Smooth muscle cell (in vitro differentiated cells): ENCODE measurements around the gene TSPAN15. TPM values are rescaled to one million over a fixed set of nuclear protein-coding genes. Genes with fewer than 3 reads are reported as not detected.

Experiments
- DNase-seq: peaks from one replicate; lab custom pipeline; 2025; ENCODE audit not compliant: unreplicated experiment; lab: John Stamatoyannopoulos, UW
- H2AFZ ChIP-seq: fragments of 200-600 bp; sonication (generic); 2 replicates; pipeline ENCODE4 v1.6.0; 2016; ENCODE audit warnings: antibody characterized with exemption, low read depth, mild to moderate bottlenecking
- H3F3A ChIP-seq: fragments of 200-600 bp; sonication (generic); 2 replicates; pipeline ENCODE4 v1.6.0; 2017; ENCODE audit warnings: antibody characterized with exemption, low read depth
- H3K27ac ChIP-seq: fragments of 200-600 bp; sonication (generic); 2 replicates; pipeline ENCODE4 v1.5.1; 2016; ENCODE audit warnings: low read depth, mild to moderate bottlenecking
- H3K27me3 ChIP-seq: fragments of 200-600 bp; sonication (generic); 2 replicates; pipeline ENCODE4 v1.6.1; 2016; ENCODE audit warnings: low read depth, mild to moderate bottlenecking
- H3K36me3 ChIP-seq: fragments of 200-600 bp; sonication (generic); 2 replicates; pipeline ENCODE4 v1.5.1; 2016; ENCODE audit warnings: low read depth
- H3K4me1 ChIP-seq: fragments of 200-600 bp; sonication (generic); 2 replicates; pipeline ENCODE4 v1.5.1; 2016; ENCODE audit warnings: low read depth
- H3K4me2 ChIP-seq: fragments of 200-600 bp; sonication (generic); 2 replicates; pipeline ENCODE4 v1.6.0; 2016; ENCODE audit warnings: mild to moderate bottlenecking
- H3K4me3 ChIP-seq: fragments of 200-600 bp; sonication (generic); 2 replicates; pipeline ENCODE4 v1.5.1; 2016; ENCODE audit warnings: mild to moderate bottlenecking
- H3K79me2 ChIP-seq: fragments of 200-600 bp; sonication (generic); 2 replicates; pipeline ENCODE4 v1.6.0; 2016; ENCODE audit warnings: low read depth, mild to moderate bottlenecking
- H3K9ac ChIP-seq: fragments of 200-600 bp; sonication (generic); 2 replicates; pipeline ENCODE4 v1.6.0; 2016; ENCODE audit warnings: low read depth
- H3K9me3 ChIP-seq: fragments of 200-600 bp; sonication (generic); replicated peaks from 2 replicates; pipeline ENCODE4 v1.5.1; 2016; ENCODE audit warnings: low read depth
- H4K20me1 ChIP-seq: fragments of 200-600 bp; sonication (generic); 2 replicates; pipeline ENCODE4 v1.6.0; 2016; ENCODE audit warnings: low read depth
- WGBS: methylation state at CpG from one replicate; pipeline ENCODE4 v1.1.7; 2016; ENCODE audit warnings: low lambda C conversion rate; 5-methylcytosine and 5-hydroxymethylcytosine counted together
- polyA plus RNA-seq: library from polyadenylated mRNA; unstranded; fragments of >200 nt; fragmentation: Nextera tagmentation; extraction: Ambion mirVana; gene quantifications from 2 replicates; pipeline ENCODE4 v1.2.1, GENCODE V29; 2016
- total RNA-seq: library from RNA; depleted of rRNA; stranded (reverse); fragments of >200 nt; gene quantifications from 2 replicates; pipeline ENCODE4 v1.2.3, GENCODE V29; 2014
- TF ChIP-seq, protein P1 (sequence below): fragments of 200-600 bp; sonication (generic); IDR thresholded peaks from 2 replicates; pipeline ENCODE4 v1.5.1; 2017; ENCODE audit warnings: borderline replicate concordance, mild to moderate bottlenecking, antibody characterized with exemption; ENCODE audit not compliant: insufficient read depth, poor library complexity, severe bottlenecking

TSPAN15 gene
- total and polyA plus RNA-seq, 2 experiments from 2014 or later: 113 to 249 TPM

GRCh38 chr10:69465457-69466157 lies 14.3 kb downstream of the TSPAN15 start:
- no peak for DNase-seq
- H3K4me1 ChIP-seq: peaks cover 21% of the 10 kb centered on the region
- peaks cover 20% of the 10 kb centered on the region for H3F3A ChIP-seq
- WGBS: 93% methylated on average over 9 of the region's 9 CpGs
- H2AFZ ChIP-seq: no peak overlapping the region
- H3K9ac ChIP-seq: no peak overlapping the region
- H3K36me3 ChIP-seq: no peaks in the 10 kb centered on the region
- peaks cover 90% of the 10 kb centered on the region for H3K79me2 ChIP-seq
- H3K4me3 ChIP-seq: no peak overlapping the region
- H3K9me3 ChIP-seq: no peaks in the 10 kb centered on the region
- no peaks in the 10 kb centered on the region for H3K27me3 ChIP-seq
- TF ChIP-seq, protein P1, sequence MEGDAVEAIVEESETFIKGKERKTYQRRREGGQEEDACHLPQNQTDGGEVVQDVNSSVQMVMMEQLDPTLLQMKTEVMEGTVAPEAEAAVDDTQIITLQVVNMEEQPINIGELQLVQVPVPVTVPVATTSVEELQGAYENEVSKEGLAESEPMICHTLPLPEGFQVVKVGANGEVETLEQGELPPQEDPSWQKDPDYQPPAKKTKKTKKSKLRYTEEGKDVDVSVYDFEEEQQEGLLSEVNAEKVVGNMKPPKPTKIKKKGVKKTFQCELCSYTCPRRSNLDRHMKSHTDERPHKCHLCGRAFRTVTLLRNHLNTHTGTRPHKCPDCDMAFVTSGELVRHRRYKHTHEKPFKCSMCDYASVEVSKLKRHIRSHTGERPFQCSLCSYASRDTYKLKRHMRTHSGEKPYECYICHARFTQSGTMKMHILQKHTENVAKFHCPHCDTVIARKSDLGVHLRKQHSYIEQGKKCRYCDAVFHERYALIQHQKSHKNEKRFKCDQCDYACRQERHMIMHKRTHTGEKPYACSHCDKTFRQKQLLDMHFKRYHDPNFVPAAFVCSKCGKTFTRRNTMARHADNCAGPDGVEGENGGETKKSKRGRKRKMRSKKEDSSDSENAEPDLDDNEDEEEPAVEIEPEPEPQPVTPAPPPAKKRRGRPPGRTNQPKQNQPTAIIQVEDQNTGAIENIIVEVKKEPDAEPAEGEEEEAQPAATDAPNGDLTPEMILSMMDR: no peak
- H3K4me2 ChIP-seq: no peak overlapping the region
- H3K27ac ChIP-seq: peak overlapping the region; percentile 55
- H4K20me1 ChIP-seq: no peaks in the 10 kb centered on the region

DNA sequence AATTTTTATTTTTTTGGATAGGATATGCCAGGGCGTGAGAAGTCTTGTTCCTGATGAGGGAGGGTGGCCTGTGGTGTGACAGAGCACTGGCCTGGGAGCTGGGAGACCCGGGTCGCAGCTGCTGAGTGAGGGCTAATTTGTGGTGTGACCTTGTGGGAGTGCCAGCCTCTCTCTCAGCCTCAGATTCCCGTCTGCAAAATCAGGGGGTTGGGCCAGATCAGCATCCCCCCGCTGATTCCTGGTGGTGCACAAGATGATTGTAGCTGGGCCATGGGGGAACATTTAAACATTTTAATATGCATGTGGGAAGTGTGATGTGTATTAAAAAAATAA lies 14.9 kb downstream of the TSPAN15 start:
- no peak overlapping the region for H3K4me2 ChIP-seq

DNA sequence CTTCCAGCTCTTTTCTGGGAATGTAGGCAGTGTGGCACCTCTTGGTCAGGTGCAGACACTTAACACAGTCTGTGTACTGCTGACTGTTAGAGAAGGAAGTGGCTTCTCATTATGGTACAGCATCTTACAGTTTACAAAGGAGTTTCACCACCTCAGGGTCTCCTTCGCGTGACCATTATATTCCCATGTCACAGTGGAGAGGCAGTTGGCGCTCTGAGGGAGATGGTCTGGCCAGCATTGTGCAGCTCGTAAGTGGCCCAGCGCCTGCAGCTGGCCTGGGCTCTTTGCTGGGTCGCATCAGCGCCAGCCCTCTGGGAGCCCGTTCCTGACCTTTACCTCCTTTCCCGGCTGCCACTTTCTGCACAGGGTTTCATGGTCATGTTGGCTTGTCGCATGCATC lies 15.4 kb downstream of the TSPAN15 start:
- Histone ChIP-seq H3K27me3 (no peaks in the 10 kb centered on the region), H3K4me1 (peaks cover 23% of the 10 kb centered on the region), H3K4me2 (no peak overlapping the region), H3K79me2 (peaks cover 79% of the 10 kb centered on the region), H4K20me1 (no peaks in the 10 kb centered on the region), H3K9ac (no peak overlapping the region), H3K27ac (peak overlapping the region; percentile 55), H3F3A (peaks cover 20% of the 10 kb centered on the region), H3K4me3 (no peak overlapping the region), H2AFZ (no peak overlapping the region), H3K36me3 (no peaks in the 10 kb centered on the region), H3K9me3 (no peaks in the 10 kb centered on the region)
- DNase-seq: no peak
- 97% methylated on average over 10 of the region's 10 CpGs for WGBS
- TF ChIP-seq, protein P1: no peak

More for the DNA sequence above, 14.9 kb downstream of the TSPAN15 start:
- Histone ChIP-seq H3F3A (peaks cover 20% of the 10 kb centered on the region), H3K79me2 (peaks cover 85% of the 10 kb centered on the region), H3K4me1 (peaks cover 23% of the 10 kb centered on the region), H2AFZ (no peak overlapping the region), H3K27me3 (no peaks in the 10 kb centered on the region), H3K4me3 (no peak overlapping the region), H3K36me3 (no peaks in the 10 kb centered on the region), H3K9me3 (no peaks in the 10 kb centered on the region), H3K27ac (peak overlapping the region; percentile 55), H3K9ac (no peak overlapping the region), H4K20me1 (no peaks in the 10 kb centered on the region)
- no peak for DNase-seq
- WGBS: 73% methylated on average over 5 of the region's 5 CpGs
- TF ChIP-seq, protein P1: no peak
